HG03442 (cell line): ENCODE measurements around the gene KDM4B.
"Not testable (repeated sequence)": the region's sequence is repeated elsewhere in the genome, so short reads cannot be mapped to it uniquely, and the experiment has no call there.

Experiments
- ATAC-seq: cut with Tn5 transposase; IDR thresholded peaks from one replicate; pipeline ENCODE4 v1.9.1; 2021; ENCODE audit warnings: mild to moderate bottlenecking, moderate library complexity; ENCODE audit not compliant: unreplicated experiment

Gene KDM4B

GRCh38 chr19:5160158-5160795, 191.4 kb downstream of the KDM4B start:
- not testable (repeated sequence) for ATAC-seq

- ATAC-seq = not testable (repeated sequence)
These were observed 196.2 kb downstream of the KDM4B start for GRCh38 chr19:5164845-5165696.

GRCh38 chr19:5165697-5166019, 196.7 kb downstream of the KDM4B start:
- ATAC-seq = no peak

GRCh38 chr19:5166262-5166661, 197.3 kb downstream of the KDM4B start:
- no peak for ATAC-seq

- no peak for ATAC-seq
These were observed 201.4 kb downstream of the KDM4B start for GRCh38 chr19:5170329-5170745.

GRCh38 chr19:5171711-5172110, 202.8 kb downstream of the KDM4B start:
- no peak for ATAC-seq

GRCh38 chr19:5172859-5173630, 204.1 kb downstream of the KDM4B start:
- ATAC-seq = no peak

GRCh38 chr19:5173993-5174392, 205.1 kb downstream of the KDM4B start:
- no peak for ATAC-seq

- ATAC-seq = no peak
These were observed 209.0 kb downstream of the KDM4B start for GRCh38 chr19:5177745-5178450.

- no peak for ATAC-seq
These were observed 209.9 kb downstream of the KDM4B start for GRCh38 chr19:5178841-5179240.

GRCh38 chr19:5179256-5179655, 210.3 kb downstream of the KDM4B start:
- no peak for ATAC-seq

GRCh38 chr19:5181329-5181728, 212.4 kb downstream of the KDM4B start:
- ATAC-seq = no peak

GRCh38 chr19:5182751-5183150, 213.8 kb downstream of the KDM4B start:
- no peak for ATAC-seq

GRCh38 chr19:5183616-5184015, 214.7 kb downstream of the KDM4B start:
- no peak for ATAC-seq

GRCh38 chr19:5184930-5185329, 216.0 kb downstream of the KDM4B start:
- ATAC-seq = no peak

- no peak for ATAC-seq
These were observed 217.6 kb downstream of the KDM4B start for GRCh38 chr19:5186293-5187050.

GRCh38 chr19:5188548-5189317, 219.8 kb downstream of the KDM4B start:
- ATAC-seq = no peak

GRCh38 chr19:5189318-5189607, 220.3 kb downstream of the KDM4B start:
- no peak for ATAC-seq

- ATAC-seq = no peak
These were observed 222.2 kb downstream of the KDM4B start for GRCh38 chr19:5191091-5191490.

GRCh38 chr19:5192568-5192967, 223.7 kb downstream of the KDM4B start:
- no peak for ATAC-seq
